Left cardiac atrium (tissue), 4 donors: ENCODE measurements around the gene BAIAP2L2. TPM values are rescaled to one million over a fixed set of nuclear protein-coding genes. Genes with fewer than 3 reads are reported as not detected.
"Not testable (repeated sequence)": the region's sequence is repeated elsewhere in the genome, so short reads cannot be mapped to it uniquely, and the experiment has no call there.

ENCODE experiments used
- ATAC-seq, 2 donors: fragments of 200-7000 bp; cut with Tn5 transposase; one replicate each; pipeline ENCODE4 v1.9.1; 2020; ENCODE audit warnings: mild to moderate bottlenecking in 2 of 2, moderate library complexity in 2 of 2
- DNase-seq: peaks from one replicate; pipeline ENCODE4 v3.0.0-alpha.2; 2020
- intact Hi-C, 2 donors: fragments of 100-400 bp; cut with DNase I; formaldehyde crosslinking; loops; one replicate each; pipeline versions ENCODE4 v1.14.1 to v1.15.1; 2022 to 2023
- total RNA-seq, 2 donors: library from RNA; stranded (reverse); fragmentation: NEBNext Ultra II Directional; extraction: Animal tissue kit (Norgen Biotek cat#: 25700); gene quantifications; one replicate each; pipeline ENCODE4 v1.2.1, GENCODE V29; 2021
- donor health status: DM: no; HTN: yes; CAD: no.
- donor health status: DM: no; HTN: yes; CAD: no; lungs with severe emphysema.
- donor health status: DM: yes; HTN: yes; CAD: no.
- donor health status: Dilated cardiomyopathy.

Gene BAIAP2L2
- total RNA-seq, 2 donors from 2014 or later: 0.63 to 0.65 TPM

GRCh38 chr22:38086001-38086845 lies 24.3 kb downstream of the BAIAP2L2 start:
- intact Hi-C loops: no loop called here
- ATAC-seq: no peak
- no peak for DNase-seq

- intact Hi-C loops: no loop called here
- no peak for ATAC-seq
- DNase-seq: no peak
These were observed 25.0 kb downstream of the BAIAP2L2 start for GRCh38 chr22:38085501-38085900.

DNA sequence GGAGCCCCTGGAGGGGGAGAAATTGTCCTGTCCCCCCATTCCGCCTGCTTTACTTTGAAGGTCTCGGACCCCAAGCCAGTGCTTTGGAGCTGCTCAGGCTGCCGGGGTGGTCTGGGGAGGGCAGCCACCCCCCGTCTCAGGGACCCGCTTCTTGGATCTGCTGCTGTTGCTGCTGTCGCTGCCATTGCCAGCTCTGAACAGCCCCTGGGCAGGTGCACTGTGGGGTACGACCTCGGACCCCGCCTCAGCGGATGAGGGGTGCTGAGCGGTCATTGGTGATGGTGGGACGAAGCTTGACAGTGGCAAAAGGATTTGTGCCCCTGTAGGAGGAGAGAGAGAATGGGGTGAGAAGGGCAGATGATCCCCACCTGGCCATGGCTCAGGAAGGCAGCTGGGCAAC lies 25.4 kb downstream of the BAIAP2L2 start:
- intact Hi-C loops: no loop called here
- DNase-seq: no peak
- no peak for ATAC-seq

DNA sequence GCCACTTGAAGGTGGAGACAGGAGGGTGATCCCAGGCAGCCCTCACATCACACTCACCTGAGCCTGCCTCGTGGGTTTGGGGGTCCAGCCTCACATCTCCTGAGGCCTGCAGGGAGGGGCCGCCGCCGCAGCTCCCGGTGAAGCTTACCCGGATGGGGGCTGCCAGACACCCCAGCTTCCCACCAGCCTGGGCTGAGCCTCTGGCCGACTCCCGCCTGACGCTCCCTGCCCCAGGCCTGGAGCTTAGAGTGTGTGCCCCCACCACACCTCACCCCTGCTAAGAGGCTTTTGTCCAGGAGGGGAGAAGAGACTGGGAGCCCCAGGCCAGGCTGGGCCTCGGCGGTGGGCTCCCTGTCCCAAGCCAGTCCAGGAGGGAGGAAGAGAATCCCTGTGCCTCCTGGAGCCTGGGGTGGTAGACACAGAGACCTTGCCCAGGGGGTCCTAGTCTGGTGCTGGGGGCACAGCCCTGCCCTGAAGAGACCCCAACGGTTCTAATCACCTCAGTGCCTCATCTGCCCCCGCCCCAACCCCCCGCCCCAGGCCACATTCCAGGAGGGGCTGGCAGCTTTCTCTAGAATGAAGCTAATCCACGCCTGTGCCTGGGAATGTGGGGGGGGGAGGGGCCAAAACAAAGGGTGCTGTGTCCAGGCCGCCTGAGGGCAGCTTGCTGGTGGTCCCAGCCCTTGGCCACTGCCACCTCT lies 26.4 kb downstream of the BAIAP2L2 start, which contains the start of gene SLC16A8:
SLC16A8 (minus strand) TSS at position 254 of the 701 bp plus-strand sequence. CDS start 1,311 bp downstream, outside the sequence.
- DNase-seq: no peak
- intact Hi-C loops: no loop called here
- no peak for ATAC-seq

DNA sequence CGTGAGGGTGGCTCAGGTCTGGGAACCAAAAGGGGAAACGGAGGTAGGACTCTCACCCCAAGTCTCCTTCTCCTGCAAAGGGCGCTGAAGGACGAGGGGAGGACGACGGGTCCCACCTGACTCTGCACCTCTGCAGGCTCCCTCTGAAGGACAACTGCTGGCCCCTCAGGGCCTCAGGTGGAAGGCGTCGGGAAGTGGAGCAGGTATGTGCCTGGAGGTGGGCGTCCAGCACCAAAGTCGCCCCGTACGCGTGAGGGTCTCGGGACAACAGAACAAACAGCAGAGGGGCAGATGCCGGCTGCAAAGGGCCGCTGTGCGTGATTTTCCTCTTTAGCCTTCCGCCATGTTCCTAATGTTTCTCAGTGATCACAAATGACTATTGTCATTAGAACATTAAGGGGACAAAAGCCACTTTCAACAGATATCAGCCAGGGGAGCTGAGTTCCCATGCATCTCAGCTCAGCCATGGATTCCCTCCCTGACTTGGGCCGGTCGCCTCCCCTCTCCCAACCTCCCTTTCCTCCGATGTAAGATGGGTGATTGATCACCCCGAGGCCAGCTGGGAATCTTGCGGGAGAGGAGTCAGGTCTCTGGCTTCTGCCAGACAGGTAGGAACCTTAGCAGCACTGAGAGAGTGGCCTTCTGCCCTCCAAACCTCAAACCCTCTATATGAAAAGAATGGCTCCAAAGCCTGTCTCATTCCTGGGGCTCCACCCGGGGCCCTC lies 27.3 kb downstream of the BAIAP2L2 start:
- intact Hi-C loops: no loop called here
- DNase-seq (no peak), ATAC-seq (no peak)

GRCh38 chr22:38081941-38082828 lies 28.3 kb downstream of the BAIAP2L2 start:
- intact Hi-C loops: no loop called here
- no peak for DNase-seq
- ATAC-seq: peak in 1 of 2 donors; percentile 5

- no peak for ATAC-seq
- intact Hi-C loops: no loop called here
These were observed 28.9 kb downstream of the BAIAP2L2 start for GRCh38 chr22:38081636-38081940.

GRCh38 chr22:38080850-38081635 lies 29.4 kb downstream of the BAIAP2L2 start:
- peak; percentile 59 for DNase-seq
- ATAC-seq: peak; percentile 62 to 73
- intact Hi-C loops: no loop called here

More at GRCh38 chr22:38081636-38081940, 28.9 kb downstream of the BAIAP2L2 start:
- DNase-seq: no peak

- intact Hi-C loops: no loop called here
- no peak for ATAC-seq
- DNase-seq: no peak
These were observed 30.0 kb downstream of the BAIAP2L2 start for GRCh38 chr22:38080474-38080849.

DNA sequence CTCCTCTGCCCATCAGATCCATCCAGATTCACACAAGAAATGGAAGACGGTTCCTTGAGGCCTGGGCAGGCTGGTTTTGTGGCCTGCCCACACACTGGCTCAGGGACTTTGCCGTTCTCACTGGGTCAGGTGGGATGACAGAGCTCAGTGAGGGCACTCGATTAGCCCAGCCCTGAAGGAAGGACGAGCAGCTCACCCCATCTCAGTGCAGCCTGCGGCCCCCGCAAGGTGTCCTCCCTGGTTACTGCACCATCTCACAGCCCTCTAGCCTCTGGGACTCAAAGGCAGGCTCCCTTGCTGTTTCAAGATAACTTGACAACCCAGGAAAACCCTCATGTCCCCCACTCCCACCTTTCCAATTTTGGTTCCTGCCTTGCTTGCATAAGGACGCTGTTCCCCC lies 30.7 kb downstream of the BAIAP2L2 start:
- intact Hi-C loops: no loop called here
- ATAC-seq (no peak), DNase-seq (no peak)

- DNase-seq, intact Hi-C loops, ATAC-seq: not testable (repeated sequence)
These were observed 31.3 kb downstream of the BAIAP2L2 start for GRCh38 chr22:38079208-38079607.

GRCh38 chr22:38078046-38078840 lies 32.2 kb downstream of the BAIAP2L2 start:
- intact Hi-C loops: no loop called here
- ATAC-seq: no peak
- DNase-seq: no peak

- ATAC-seq (no peak), DNase-seq (no peak)
- intact Hi-C loops: no loop called here
These were observed 32.9 kb downstream of the BAIAP2L2 start for GRCh38 chr22:38077595-38077994.

DNA sequence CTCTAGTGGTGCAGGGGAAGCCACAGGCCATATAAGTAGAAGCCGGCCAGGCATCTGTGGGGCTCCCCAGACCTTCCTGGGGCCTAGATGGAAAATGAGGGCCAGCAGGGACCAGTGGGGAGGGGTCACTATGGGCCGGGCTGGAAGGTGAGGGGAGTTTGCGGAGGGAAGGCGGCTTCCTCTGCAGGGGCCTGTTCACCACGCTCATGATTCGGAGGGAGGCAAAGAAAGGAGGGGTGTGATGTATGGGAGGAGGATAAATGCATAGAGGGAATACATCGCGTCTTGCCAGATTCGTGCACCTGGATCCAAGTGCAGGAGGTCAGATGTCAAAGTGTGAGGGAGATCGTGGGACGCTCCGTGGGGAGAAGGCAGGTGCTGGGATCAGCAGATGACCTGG lies 33.4 kb downstream of the BAIAP2L2 start:
- no peak for DNase-seq
- no peak for ATAC-seq
- intact Hi-C loops: no loop called here

- ATAC-seq: no peak
- peak; percentile 11 for DNase-seq
- intact Hi-C loops: no loop called here
These were observed 34.5 kb downstream of the BAIAP2L2 start for GRCh38 chr22:38075961-38076360.

DNA sequence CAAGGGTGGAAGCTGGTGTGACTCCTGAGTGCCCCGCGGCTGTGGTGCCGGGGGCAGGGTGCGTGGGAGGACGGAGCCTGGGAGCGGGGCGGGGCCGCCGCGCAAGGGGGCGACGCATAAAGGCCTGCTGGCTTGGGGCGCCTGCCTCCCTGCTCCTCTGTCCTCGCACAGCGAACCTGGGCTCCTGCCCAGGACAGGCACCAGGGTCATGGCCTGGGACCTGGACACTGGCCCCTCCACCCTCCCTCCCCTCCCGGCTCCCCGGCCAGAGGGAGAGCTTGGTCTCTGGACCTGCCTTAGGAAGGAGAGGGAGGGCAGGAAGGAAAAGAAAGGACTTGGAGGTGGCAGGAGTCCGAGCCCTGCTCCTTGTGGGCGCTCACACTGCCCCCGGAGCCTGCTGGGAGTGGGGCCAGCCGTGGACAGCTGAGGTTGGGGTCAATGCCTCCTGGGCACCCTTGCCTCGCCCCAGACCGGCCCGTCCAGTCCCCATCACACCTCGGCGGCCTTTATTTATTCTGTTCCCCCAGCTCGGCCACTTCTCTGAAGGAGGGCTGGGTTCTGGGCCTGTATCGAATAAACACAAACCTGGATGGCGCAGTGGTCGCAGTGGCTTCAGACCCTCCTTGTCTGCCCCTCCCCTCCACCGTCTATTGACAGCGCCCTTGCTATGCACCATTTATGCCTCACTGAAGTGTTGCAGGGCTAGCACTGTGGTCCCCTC lies 35.2 kb downstream of the BAIAP2L2 start:
- DNase-seq: peak; percentile 7
- intact Hi-C loops: no loop called here
- ATAC-seq: no peak
